Neural progenitor cell (in vitro differentiated cells): ENCODE measurements around the gene ACE2. TPM values are rescaled to one million over a fixed set of nuclear protein-coding genes. Genes with fewer than 3 reads are reported as not detected.

Source experiments
- DNase-seq: peaks from one replicate; pipeline ENCODE4 v3.0.0-alpha.2; 2016; ENCODE audit warnings: low spot score
- H2AFZ ChIP-seq: fragments of 200-600 bp; sonication (generic); replicated peaks from 2 replicates; pipeline ENCODE4 v1.6.1; 2016; ENCODE audit warnings: antibody characterized with exemption
- H3F3A ChIP-seq: fragments of 200-600 bp; sonication (generic); 2 replicates; pipeline ENCODE4 v1.6.1; 2016; ENCODE audit warnings: antibody characterized with exemption, low read depth
- H3K27ac ChIP-seq: fragments of 200-600 bp; sonication (generic); 2 replicates; pipeline ENCODE4 v1.5.1; 2016; ENCODE audit warnings: mild to moderate bottlenecking
- H3K27me3 ChIP-seq: fragments of 200-600 bp; sonication (generic); 2 replicates; pipeline ENCODE4 v1.6.1; 2016; ENCODE audit warnings: mild to moderate bottlenecking, moderate library complexity
- H3K36me3 ChIP-seq: fragments of 200-600 bp; sonication (generic); 2 replicates; pipeline ENCODE4 v1.5.1; 2016
- H3K4me1 ChIP-seq: fragments of 200-600 bp; sonication (generic); 2 replicates; pipeline ENCODE4 v1.6.1; 2016; ENCODE audit warnings: mixed run types
- H3K4me2 ChIP-seq: fragments of 200-600 bp; sonication (generic); 2 replicates; pipeline ENCODE4 v1.6.1; 2016
- H3K4me3 ChIP-seq: fragments of 200-600 bp; sonication (generic); 2 replicates; pipeline ENCODE4 v1.5.1; 2016
- H3K79me2 ChIP-seq: fragments of 200-600 bp; sonication (generic); 2 replicates; pipeline ENCODE4 v1.6.1; 2016; ENCODE audit warnings: low read depth
- H3K9ac ChIP-seq: fragments of 200-600 bp; sonication (generic); 2 replicates; pipeline ENCODE4 v1.6.1; 2016
- H3K9me3 ChIP-seq: fragments of 200-600 bp; sonication (generic); 2 replicates; pipeline ENCODE4 v1.5.1; 2016; ENCODE audit warnings: low read depth
- H4K20me1 ChIP-seq: fragments of 200-600 bp; sonication (generic); 2 replicates; pipeline ENCODE4 v1.6.1; 2016; ENCODE audit warnings: low read depth
- H3K27ac Mint-ChIP-seq: 3 replicates; pipeline ENCODE4 v1.8.0; 2021; ENCODE audit warnings: mixed read lengths
- H3K27me3 Mint-ChIP-seq: 2 replicates; pipeline ENCODE4 v1.8.0; 2022; ENCODE audit warnings: low read depth, mild to moderate bottlenecking, inconsistent platforms, moderate library complexity, mixed read lengths; ENCODE audit not compliant: insufficient read depth
- H3K36me3 Mint-ChIP-seq: 3 replicates; pipeline ENCODE4 v1.8.0; 2021; ENCODE audit warnings: mixed read lengths
- H3K4me1 Mint-ChIP-seq: 3 replicates; pipeline ENCODE4 v1.8.0; 2021; ENCODE audit warnings: mixed read lengths
- H3K4me3 Mint-ChIP-seq: 3 replicates; pipeline ENCODE4 v1.8.0; 2021; ENCODE audit warnings: mild to moderate bottlenecking, moderate library complexity, mixed read lengths
- H3K9me3 Mint-ChIP-seq: 3 replicates; pipeline ENCODE4 v1.8.0; 2020; ENCODE audit warnings: mixed read lengths
- EZH2 ChIP-seq: fragments of 200-600 bp; sonication (generic); IDR thresholded peaks from 2 replicates; pipeline ENCODE4 v1.6.1; 2017; ENCODE audit warnings: antibody characterized with exemption, mild to moderate bottlenecking, moderate library complexity
- EZH2phosphoT487 ChIP-seq: fragments of 200-600 bp; sonication (generic); IDR thresholded peaks from 2 replicates; pipeline ENCODE4 v1.6.1; 2017; ENCODE audit warnings: antibody characterized with exemption
- total RNA-seq: library from RNA; depleted of rRNA; stranded (reverse); fragments of >200 nt; gene quantifications from 2 replicates; pipeline ENCODE4 v1.2.3, GENCODE V29; 2015; ENCODE audit warnings: low replicate concordance
- TF ChIP-seq, protein P1 (sequence below): fragments of 200-600 bp; sonication (generic); IDR thresholded peaks from 2 replicates; pipeline ENCODE4 v1.5.1; 2017; ENCODE audit warnings: antibody characterized with exemption, mild to moderate bottlenecking

Gene ACE2
- total RNA-seq, 1 donor from 2014 or later = 0.17 TPM

DNA sequence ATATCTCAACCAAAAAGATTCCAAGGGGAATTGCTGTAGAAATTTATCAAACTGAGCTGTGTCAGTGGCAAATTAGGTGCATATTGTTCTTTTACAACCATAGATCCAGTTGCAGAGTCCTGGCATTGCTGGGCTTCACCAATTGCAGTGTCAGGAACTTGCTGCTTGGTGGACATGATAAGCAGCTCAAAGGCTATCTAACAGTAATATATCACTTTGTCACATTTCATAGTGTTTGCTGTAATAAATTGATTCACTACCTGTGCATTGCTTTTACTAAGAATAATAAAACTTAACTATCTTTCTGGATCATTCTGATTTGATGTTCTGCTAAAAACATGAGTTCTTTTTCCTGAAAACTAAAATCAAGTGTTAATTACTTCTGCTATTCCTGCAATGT lies 30.9 kb upstream of the ACE2 start:
- Histone ChIP-seq H3K79me2 (no peaks in the 10 kb centered on the region), H3K4me2 (no peak overlapping the region), H3K9me3 (no peaks in the 10 kb centered on the region), H3K36me3 (no peaks in the 10 kb centered on the region), H3K4me3 (no peak overlapping the region), H3K27ac (no peak overlapping the region), H4K20me1 (no peaks in the 10 kb centered on the region), H3F3A (no peaks in the 10 kb centered on the region), H3K4me1 (no peaks in the 10 kb centered on the region), H3K27me3 (no peaks in the 10 kb centered on the region), H2AFZ (no peak overlapping the region), H3K9ac (no peak overlapping the region)
- H3K4me1 Mint-ChIP-seq = no peaks in the 10 kb centered on the region
- no peak for DNase-seq
- no peak overlapping the region for H3K4me3 Mint-ChIP-seq
- no peaks in the 10 kb centered on the region for H3K9me3 Mint-ChIP-seq
- TF ChIP-seq, protein P1, sequence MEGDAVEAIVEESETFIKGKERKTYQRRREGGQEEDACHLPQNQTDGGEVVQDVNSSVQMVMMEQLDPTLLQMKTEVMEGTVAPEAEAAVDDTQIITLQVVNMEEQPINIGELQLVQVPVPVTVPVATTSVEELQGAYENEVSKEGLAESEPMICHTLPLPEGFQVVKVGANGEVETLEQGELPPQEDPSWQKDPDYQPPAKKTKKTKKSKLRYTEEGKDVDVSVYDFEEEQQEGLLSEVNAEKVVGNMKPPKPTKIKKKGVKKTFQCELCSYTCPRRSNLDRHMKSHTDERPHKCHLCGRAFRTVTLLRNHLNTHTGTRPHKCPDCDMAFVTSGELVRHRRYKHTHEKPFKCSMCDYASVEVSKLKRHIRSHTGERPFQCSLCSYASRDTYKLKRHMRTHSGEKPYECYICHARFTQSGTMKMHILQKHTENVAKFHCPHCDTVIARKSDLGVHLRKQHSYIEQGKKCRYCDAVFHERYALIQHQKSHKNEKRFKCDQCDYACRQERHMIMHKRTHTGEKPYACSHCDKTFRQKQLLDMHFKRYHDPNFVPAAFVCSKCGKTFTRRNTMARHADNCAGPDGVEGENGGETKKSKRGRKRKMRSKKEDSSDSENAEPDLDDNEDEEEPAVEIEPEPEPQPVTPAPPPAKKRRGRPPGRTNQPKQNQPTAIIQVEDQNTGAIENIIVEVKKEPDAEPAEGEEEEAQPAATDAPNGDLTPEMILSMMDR = no peak
- TF ChIP-seq EZH2 = no peak
- H3K36me3 Mint-ChIP-seq = no peaks in the 10 kb centered on the region
- no peak overlapping the region for H3K27ac Mint-ChIP-seq
- no peaks in the 10 kb centered on the region for H3K27me3 Mint-ChIP-seq

DNA sequence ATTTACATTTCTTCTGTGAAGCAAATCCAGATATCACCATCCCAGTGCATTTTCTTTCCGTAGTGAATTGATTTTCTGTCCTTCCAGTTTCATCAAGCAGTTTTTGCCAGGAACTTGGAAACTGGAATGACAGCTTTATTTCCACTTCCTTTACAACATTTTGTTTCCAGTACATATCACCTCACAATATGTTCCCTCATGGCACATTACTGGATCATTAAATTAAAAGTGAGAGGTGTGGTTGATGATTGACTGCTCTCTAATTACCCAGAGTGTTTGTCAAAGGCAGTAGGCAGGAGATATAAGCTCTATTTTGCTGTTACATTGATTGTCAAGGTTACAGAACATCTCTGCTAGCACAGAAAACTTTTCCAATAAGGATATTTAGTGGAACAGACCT lies 22.3 kb upstream of the ACE2 start:
- TF ChIP-seq EZH2phosphoT487 = no peak
- no peak for TF ChIP-seq EZH2
- TF ChIP-seq, protein P1 = no peak
- H3K36me3 ChIP-seq = no peaks in the 10 kb centered on the region

DNA sequence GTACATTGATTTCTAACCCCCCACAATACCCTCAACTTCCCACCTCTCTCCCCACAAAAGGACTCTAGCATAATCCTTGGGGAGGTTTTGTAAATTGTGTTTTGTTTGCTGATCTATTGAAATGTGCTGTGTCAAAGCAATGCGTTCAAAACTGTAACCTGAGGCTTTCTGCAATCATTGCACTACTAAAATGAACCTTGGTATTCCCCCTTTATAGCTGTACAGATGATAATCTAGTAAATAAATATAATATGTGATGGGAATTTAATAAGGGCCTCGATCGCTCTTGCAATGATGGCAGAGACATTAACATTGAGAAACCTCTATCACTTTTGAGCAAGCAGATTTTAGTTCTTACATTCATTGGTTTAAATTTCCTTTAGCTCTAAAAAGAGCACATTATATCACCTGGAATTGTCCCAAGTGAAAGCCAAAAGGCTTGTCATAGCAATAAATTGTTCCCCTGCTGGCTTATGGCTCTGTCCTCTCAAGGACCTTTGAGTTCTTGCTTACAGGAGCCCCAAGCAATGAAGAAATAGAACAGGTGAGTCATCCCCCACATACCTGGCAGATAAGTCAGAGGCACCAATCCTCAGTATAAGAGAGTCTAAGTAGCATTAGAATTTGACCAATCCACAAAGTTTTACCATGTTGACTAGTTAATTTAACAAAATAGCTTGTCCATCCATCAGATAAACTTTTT lies 18.4 kb upstream of the ACE2 start:
- Histone ChIP-seq H2AFZ (no peak overlapping the region), H3K9me3 (no peaks in the 10 kb centered on the region), H3K9ac (no peak overlapping the region), H3K79me2 (no peaks in the 10 kb centered on the region), H3K27me3 (no peaks in the 10 kb centered on the region), H3F3A (no peaks in the 10 kb centered on the region), H3K4me3 (no peak overlapping the region), H3K4me1 (no peaks in the 10 kb centered on the region), H3K27ac (no peak overlapping the region), H4K20me1 (no peaks in the 10 kb centered on the region), H3K36me3 (no peaks in the 10 kb centered on the region), H3K4me2 (no peak overlapping the region)
- Mint-ChIP-seq H3K27ac (no peak overlapping the region), H3K9me3 (no peaks in the 10 kb centered on the region), H3K27me3 (peaks cover 2% of the 10 kb centered on the region), H3K4me1 (no peaks in the 10 kb centered on the region), H3K36me3 (no peaks in the 10 kb centered on the region), H3K4me3 (no peak overlapping the region)
- no peak for TF ChIP-seq EZH2
- TF ChIP-seq EZH2phosphoT487 = no peak
- TF ChIP-seq, protein P1 = no peak
- no peak for DNase-seq

More for the DNA sequence above, 22.3 kb upstream of the ACE2 start:
- Histone ChIP-seq H3K4me2 (no peak overlapping the region), H3K4me3 (no peak overlapping the region), H3K4me1 (no peaks in the 10 kb centered on the region), H3F3A (no peaks in the 10 kb centered on the region), H3K9ac (no peak overlapping the region), H3K79me2 (no peaks in the 10 kb centered on the region), H3K27ac (no peak overlapping the region), H2AFZ (no peak overlapping the region), H3K27me3 (no peaks in the 10 kb centered on the region), H4K20me1 (no peaks in the 10 kb centered on the region), H3K9me3 (no peaks in the 10 kb centered on the region)
- no peaks in the 10 kb centered on the region for H3K36me3 Mint-ChIP-seq
- H3K4me1 Mint-ChIP-seq = no peaks in the 10 kb centered on the region
- H3K4me3 Mint-ChIP-seq = no peak overlapping the region
- no peaks in the 10 kb centered on the region for H3K27me3 Mint-ChIP-seq
- H3K9me3 Mint-ChIP-seq = no peaks in the 10 kb centered on the region
- DNase-seq = no peak
- no peak overlapping the region for H3K27ac Mint-ChIP-seq
